K562 (cell line): ENCODE measurements around the gene ITGA7. TPM values are rescaled to one million over a fixed set of nuclear protein-coding genes. Genes with fewer than 3 reads are reported as not detected.

ENCODE experiments used
- BMI1 ChIP-seq: fragments of 150-350 bp; IDR thresholded peaks from 2 replicates; pipeline ENCODE4 v1.6.1; 2014; ENCODE audit warnings: low read length
- CAMTA2 ChIP-seq: fragments of 250-450 bp; sonication (Bioruptor Pico); conservative IDR thresholded peaks from 2 replicates; pipeline ENCODE4 v1.5.1; 2022
- E2F3 ChIP-seq: fragments of 250-450 bp; sonication (Bioruptor Pico); IDR thresholded peaks from 2 replicates; pipeline ENCODE4 v1.4.0; 2020; ENCODE audit warnings: mild to moderate bottlenecking
- ELF4 ChIP-seq: fragments of 450-650 bp; formaldehyde crosslinking; IDR thresholded peaks from 2 replicates; pipeline ENCODE4 v1.4.0; 2022; ENCODE audit warnings: missing genetic modification characterization
- HBP1 ChIP-seq: fragments of 450-650 bp; formaldehyde crosslinking; IDR thresholded peaks from 2 replicates; pipeline ENCODE4 v1.4.0; 2022; ENCODE audit warnings: missing genetic modification characterization
- HIVEP1 ChIP-seq: fragments of 250-450 bp; sonication (Bioruptor Pico); IDR thresholded peaks from 2 replicates; pipeline ENCODE4 v1.4.0; 2020; ENCODE audit warnings: mild to moderate bottlenecking
- HNRNPLL ChIP-seq: fragments of 200-400 bp; formaldehyde crosslinking; IDR thresholded peaks from 2 replicates; pipeline ENCODE4 v1.6.1; 2017; ENCODE audit warnings: low read length, low read depth, mild to moderate bottlenecking; ENCODE audit not compliant: poor library complexity, severe bottlenecking
- MTF1 ChIP-seq: fragments of 250-450 bp; sonication (Bioruptor Pico); IDR thresholded peaks from 2 replicates; pipeline ENCODE4 v1.9.0; 2021; ENCODE audit warnings: moderate library complexity, mild to moderate bottlenecking, inconsistent platforms, borderline replicate concordance
- NFIX ChIP-seq: fragments of 250-450 bp; sonication (Bioruptor Pico); IDR thresholded peaks from 2 replicates; pipeline ENCODE4 v1.4.0; 2020; ENCODE audit warnings: low read depth, mild to moderate bottlenecking, moderate library complexity
- NFYB ChIP-seq: IDR thresholded peaks from 2 replicates; pipeline ENCODE4 v1.6.1; 2011; ENCODE audit warnings: mild to moderate bottlenecking, moderate library complexity; ENCODE audit not compliant: insufficient read length; ENCODE audit errors: extremely low read depth
- NRF1 ChIP-seq, 2 experiments: fragments of 450-650 bp; IDR thresholded peaks in 1 of 2; conservative IDR thresholded peaks in 1 of 2; 2 replicates each; pipeline ENCODE4 v1.6.1; 2014; ENCODE audit warnings: mild to moderate bottlenecking in 2 of 2
- PHF20 ChIP-seq: fragments of 450-650 bp; IDR thresholded peaks from 2 replicates; pipeline ENCODE4 v1.6.1; 2018; ENCODE audit not compliant: partially characterized antibody
- PHF8 ChIP-seq: fragments of 200-600 bp; sonication (generic); IDR thresholded peaks from 2 replicates; pipeline ENCODE4 v1.6.1; 2012; ENCODE audit warnings: mixed run types, mild to moderate bottlenecking, inconsistent platforms, low read length, moderate library complexity, borderline replicate concordance
- POLR2G ChIP-seq: fragments of 200-400 bp; formaldehyde crosslinking; IDR thresholded peaks from 2 replicates; pipeline ENCODE4 v1.6.1; 2017; ENCODE audit warnings: low read depth, mild to moderate bottlenecking, antibody characterized with exemption, low read length, moderate library complexity
- YY1 ChIP-seq, 3 experiments: IDR thresholded peaks; 2 replicates each; pipeline ENCODE4 v1.6.1; 2011; ENCODE audit warnings: low read length in 2 of 3, mild to moderate bottlenecking in 2 of 3, moderate library complexity in 2 of 3, borderline replicate concordance in 1 of 3, control low read depth in 1 of 3, low read depth in 1 of 3; ENCODE audit not compliant: insufficient read depth in 3 of 3, insufficient replicate concordance in 2 of 3, control insufficient read depth in 1 of 3, insufficient read length in 1 of 3; ENCODE audit errors: extremely low read depth in 1 of 3
- ZNF224 ChIP-seq: sonication (generic); formaldehyde crosslinking; IDR thresholded peaks from 2 replicates; pipeline ENCODE4 v1.8.0; 2022; ENCODE audit warnings: mild to moderate bottlenecking, missing genetic modification reagents
- ZNF583 ChIP-seq: fragments of 250-450 bp; sonication (Bioruptor Pico); IDR thresholded peaks from 2 replicates; pipeline ENCODE4 v1.4.0; 2020
- polyA plus RNA-seq, 8 experiments: library from polyadenylated mRNA; depleted of rRNA in 4 of 8; stranded (reverse) in 5 of 8; unstranded in 3 of 8; fragments of >200 nt; fragmentation: Nextera tagmentation in 2 of 8; fragmentation: Illumina TruSeq in 1 of 8; extraction: Ambion mirVana in 2 of 8; extraction: Trizol in 1 of 8; gene quantifications; 2 replicates each; pipeline versions ENCODE4 v1.2.1 to v1.2.3, GENCODE V29; 2011 to 2014; ENCODE audit warnings: inconsistent platforms in 1 of 8, missing spikeins in 1 of 8
- total RNA-seq, 7 experiments: library from RNA; depleted of rRNA in 6 of 7; stranded (reverse); fragments of >200 nt in 6 of 7; fragmentation: Illumina TruSeq in 2 of 7; extraction: Trizol in 2 of 7; gene quantifications; 2 replicates each; pipeline versions ENCODE4 v1.2.1 to v1.2.3, GENCODE V29; 2011 to 2021; ENCODE audit warnings: low replicate concordance in 1 of 7
- TF ChIP-seq, protein P1 (sequence below): sonication (generic); formaldehyde crosslinking; IDR thresholded peaks from 2 replicates; pipeline ENCODE4 v1.8.1; 2023; ENCODE audit warnings: mild to moderate bottlenecking, missing genetic modification reagents
- TF ChIP-seq, protein P2 (sequence below): sonication (generic); formaldehyde crosslinking; IDR thresholded peaks from 2 replicates; pipeline ENCODE4 v1.8.0; 2022; ENCODE audit warnings: mild to moderate bottlenecking, missing genetic modification reagents, borderline replicate concordance

ITGA7 gene
- total and polyA plus RNA-seq, 9 of the 15 experiments (the other 6 are each of a cell fraction or from before 2014, with no cell fraction given), result 0.11 to 2.3 (median 0.56) TPM; not detected in 1

- TF ChIP-seq HNRNPLL, result no peak
- TF ChIP-seq MTF1 (CRISPR knock-in tag), result no peak
- TF ChIP-seq NFYB, result no peak
- no peak for TF ChIP-seq PHF8
- no peak for TF ChIP-seq ZNF224 (CRISPR knock-in tag)
- no peak for TF ChIP-seq ELF4 (CRISPR knock-in tag)
- TF ChIP-seq, protein P1, sequence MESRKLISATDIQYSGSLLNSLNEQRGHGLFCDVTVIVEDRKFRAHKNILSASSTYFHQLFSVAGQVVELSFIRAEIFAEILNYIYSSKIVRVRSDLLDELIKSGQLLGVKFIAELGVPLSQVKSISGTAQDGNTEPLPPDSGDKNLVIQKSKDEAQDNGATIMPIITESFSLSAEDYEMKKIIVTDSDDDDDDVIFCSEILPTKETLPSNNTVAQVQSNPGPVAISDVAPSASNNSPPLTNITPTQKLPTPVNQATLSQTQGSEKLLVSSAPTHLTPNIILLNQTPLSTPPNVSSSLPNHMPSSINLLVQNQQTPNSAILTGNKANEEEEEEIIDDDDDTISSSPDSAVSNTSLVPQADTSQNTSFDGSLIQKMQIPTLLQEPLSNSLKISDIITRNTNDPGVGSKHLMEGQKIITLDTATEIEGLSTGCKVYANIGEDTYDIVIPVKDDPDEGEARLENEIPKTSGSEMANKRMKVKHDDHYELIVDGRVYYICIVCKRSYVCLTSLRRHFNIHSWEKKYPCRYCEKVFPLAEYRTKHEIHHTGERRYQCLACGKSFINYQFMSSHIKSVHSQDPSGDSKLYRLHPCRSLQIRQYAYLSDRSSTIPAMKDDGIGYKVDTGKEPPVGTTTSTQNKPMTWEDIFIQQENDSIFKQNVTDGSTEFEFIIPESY, result no peak
- TF ChIP-seq NRF1 (conservative IDR thresholded peaks at IDR 0.05 in 1 of 2, IDR thresholded peaks at IDR 0.05 in 1 of 2), result no peak
- no peak for TF ChIP-seq PHF20
- no peak for TF ChIP-seq HBP1 (CRISPR knock-in tag)
- TF ChIP-seq YY1 (IDR thresholded peaks at IDR 0.05; ENCODE audit: borderline replicate concordance in 1 of 3, control insufficient read depth in 1 of 3, extremely low read depth in 1 of 3, insufficient read depth in 3 of 3, insufficient read length in 1 of 3, insufficient replicate concordance in 2 of 3, low read depth in 1 of 3, low read length in 2 of 3), result peak in 1 of 3 experiments; percentile 27
- no peak for TF ChIP-seq ZNF583
- no peak for TF ChIP-seq NFIX (CRISPR knock-in tag)
- TF ChIP-seq HIVEP1 (CRISPR knock-in tag), result no peak
- TF ChIP-seq BMI1, result no peak
- TF ChIP-seq POLR2G, result peak; percentile 63; the same call in 1 of the 2 replicates
- TF ChIP-seq, protein P2, sequence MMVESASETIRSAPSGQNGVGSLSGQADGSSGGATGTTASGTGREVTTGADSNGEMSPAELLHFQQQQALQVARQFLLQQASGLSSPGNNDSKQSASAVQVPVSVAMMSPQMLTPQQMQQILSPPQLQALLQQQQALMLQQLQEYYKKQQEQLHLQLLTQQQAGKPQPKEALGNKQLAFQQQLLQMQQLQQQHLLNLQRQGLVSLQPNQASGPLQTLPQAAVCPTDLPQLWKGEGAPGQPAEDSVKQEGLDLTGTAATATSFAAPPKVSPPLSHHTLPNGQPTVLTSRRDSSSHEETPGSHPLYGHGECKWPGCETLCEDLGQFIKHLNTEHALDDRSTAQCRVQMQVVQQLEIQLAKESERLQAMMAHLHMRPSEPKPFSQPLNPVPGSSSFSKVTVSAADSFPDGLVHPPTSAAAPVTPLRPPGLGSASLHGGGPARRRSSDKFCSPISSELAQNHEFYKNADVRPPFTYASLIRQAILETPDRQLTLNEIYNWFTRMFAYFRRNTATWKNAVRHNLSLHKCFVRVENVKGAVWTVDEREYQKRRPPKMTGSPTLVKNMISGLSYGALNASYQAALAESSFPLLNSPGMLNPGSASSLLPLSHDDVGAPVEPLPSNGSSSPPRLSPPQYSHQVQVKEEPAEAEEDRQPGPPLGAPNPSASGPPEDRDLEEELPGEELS (CRISPR knock-in tag), result no peak
- TF ChIP-seq CAMTA2 (CRISPR knock-in tag), result no peak
- no peak for TF ChIP-seq E2F3 (CRISPR knock-in tag)
Measured at GRCh38 chr12:55724226-55724939, 16.7 kb upstream of the ITGA7 start (continued).
